Sigmoid colon (tissue), 7 donors: ENCODE measurements around the gene DPF1. TPM values are rescaled to one million over a fixed set of nuclear protein-coding genes. Genes with fewer than 3 reads are reported as not detected.
"Not testable (repeated sequence)": the region's sequence is repeated elsewhere in the genome, so short reads cannot be mapped to it uniquely, and the experiment has no call there.

Source experiments
- DNase-seq: peaks from one replicate; pipeline ENCODE4 v3.0.0-alpha.2; 2019
- H3K27ac ChIP-seq, 4 donors: fragments of 200-600 bp; sonication (generic); one replicate each; pipeline ENCODE4 v1.5.1; 2016 to 2019; ENCODE audit warnings: mild to moderate bottlenecking in 1 of 4
- H3K27me3 ChIP-seq, 3 donors: fragments of 200-600 bp; sonication (generic); one replicate each; pipeline ENCODE4 v1.5.1; 2019; ENCODE audit warnings: mild to moderate bottlenecking in 1 of 3
- H3K36me3 ChIP-seq, 4 donors: fragments of 200-600 bp; sonication (generic); one replicate each; pipeline ENCODE4 v1.5.1; 2016 to 2019
- H3K4me1 ChIP-seq, 4 donors: fragments of 200-600 bp; sonication (generic); one replicate each; pipeline ENCODE4 v1.5.1; 2017 to 2019
- H3K4me3 ChIP-seq, 4 donors: fragments of 200-600 bp; sonication (generic); one replicate each; pipeline ENCODE4 v1.5.1; 2017 to 2019; ENCODE audit warnings: mild to moderate bottlenecking in 2 of 4, moderate library complexity in 1 of 4
- H3K9me3 ChIP-seq, 4 donors: fragments of 200-600 bp in 3 of 4; sonication (generic) in 3 of 4; one replicate each; pipeline versions ENCODE4 v1.5.1 to v1.6.1; 2013 to 2019
- CTCF ChIP-seq, 4 experiments: fragments of 450-650 bp in 3 of 4; fragments of 200-600 bp in 1 of 4; IDR thresholded peaks; one replicate each; pipeline ENCODE4 v1.5.1; 2016 to 2019; ENCODE audit warnings: antibody characterized with exemption in 4 of 4, mild to moderate bottlenecking in 3 of 4, moderate library complexity in 2 of 4
- EP300 ChIP-seq, 4 donors: sonication (generic); formaldehyde crosslinking; IDR thresholded peaks; one replicate each; pipeline ENCODE4 v1.6.1; 2017; ENCODE audit warnings: antibody characterized with exemption in 4 of 4
- POLR2A ChIP-seq, 2 donors: fragments of 450-650 bp; IDR thresholded peaks; one replicate each; pipeline ENCODE4 v1.6.1; 2016; ENCODE audit warnings: antibody characterized with exemption in 2 of 2, mild to moderate bottlenecking in 2 of 2, moderate library complexity in 2 of 2
- POLR2AphosphoS5 ChIP-seq, 4 donors: sonication (generic); formaldehyde crosslinking; IDR thresholded peaks; one replicate each; pipeline ENCODE4 v1.6.1; 2017; ENCODE audit warnings: antibody characterized with exemption in 4 of 4
- WGBS, 2 donors: extraction: QIAGEN DNeasy Blood & Tissue Kit; methylation state at CpG; one replicate each; pipeline ENCODE4 v1.1.7; 2013; 5-methylcytosine and 5-hydroxymethylcytosine counted together
- intact Hi-C: fragments of 100-400 bp; cut with DNase I; formaldehyde crosslinking; loops from one replicate; pipeline ENCODE4 v1.15.1; 2023
- polyA plus RNA-seq, 3 donors: library from polyadenylated mRNA; stranded (reverse); fragments of 200-250 nt; gene quantifications; one replicate each; pipeline ENCODE4 v1.2.3, GENCODE V29; 2013
- total RNA-seq, 4 donors: library from RNA; depleted of rRNA; stranded (reverse); fragments of >200 nt; gene quantifications; one replicate each; pipeline ENCODE4 v1.1.0, GENCODE V29; 2016
- donor health status: healthy with polysubstance abuse.
- donor health status: Bipolar disorder and iron deficiency.
- donor health status: healthy.

DPF1 gene
- total and polyA plus RNA-seq, 7 donors = 0.12 to 1.4 TPM; not detected in 5

- no peak for DNase-seq
- no peaks in the 10 kb centered on the region for H3K9me3 ChIP-seq
- H3K4me1 ChIP-seq = peaks cover 0 to 26% (median 15%) of the 10 kb centered on the region in 4 donors
- H3K27ac ChIP-seq = peak within 1 kb of the TSS; percentile 61 to 71 (median 68)
- WGBS, 2 donors = 2 to 3% methylated on average over 78 of the region's 78 CpGs
- no peaks in the 10 kb centered on the region for H3K36me3 ChIP-seq
- no peaks in the 10 kb centered on the region for H3K27me3 ChIP-seq
- intact Hi-C loops = no loop called here
- H3K4me3 ChIP-seq = peak within 1 kb of the TSS; percentile 35 to 60 (median 50)
- TF ChIP-seq EP300 (IDR thresholded peaks at IDR 0.05) (no peak), POLR2A (IDR thresholded peaks at IDR 0.05) (peak in 1 of 2 donors; percentile 82), POLR2AphosphoS5 (IDR thresholded peaks at IDR 0.05) (peak in 1 of 4 donors; percentile 72)
Observed at GRCh38 chr19:38264486-38265212, 40.6 kb upstream of the DPF1 start, which contains the start of gene SPINT2. Gene SPINT2, plus strand, starts transcription at chr19:38264573. Its CDS starts 320 bp downstream, at chr19:38264893.

DNA sequence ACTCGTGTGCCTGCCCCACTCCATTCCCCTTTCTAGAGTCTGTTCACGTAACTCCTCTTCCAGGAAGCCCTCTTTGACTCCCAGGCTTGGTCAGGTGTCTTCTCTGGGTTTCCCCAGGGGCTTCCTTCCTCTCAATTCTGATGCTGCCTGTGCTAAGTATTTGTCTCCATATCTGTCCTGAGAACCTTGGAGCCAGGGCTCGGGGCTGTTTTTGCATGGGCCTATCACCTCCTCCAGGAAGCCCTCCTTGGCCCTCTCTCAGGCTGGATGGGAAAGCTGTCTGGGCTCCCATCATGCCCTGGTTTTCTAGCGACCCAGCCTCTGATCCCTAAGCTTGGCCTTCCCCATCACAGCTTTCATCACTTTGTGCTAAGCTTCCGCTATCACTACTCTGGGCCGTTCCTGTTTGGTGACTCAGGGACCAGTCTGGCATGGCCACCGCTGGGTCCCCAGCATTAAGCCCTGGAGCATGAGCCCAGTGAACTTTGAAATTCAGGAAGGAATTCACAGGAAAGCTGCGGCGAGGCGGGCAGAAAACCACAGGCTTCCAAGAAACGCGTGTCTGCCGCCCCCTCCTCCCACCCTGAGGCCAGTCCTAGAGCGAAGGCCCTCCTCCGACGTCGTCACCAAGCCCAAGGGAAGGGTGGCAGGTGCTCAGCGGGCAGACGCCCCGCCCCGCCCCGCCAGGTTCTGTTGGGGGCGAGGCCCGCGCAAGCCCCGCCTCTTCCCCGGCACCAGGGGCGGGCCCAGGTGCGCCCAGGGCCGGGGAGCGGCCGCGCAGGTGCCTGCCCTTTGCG is 39.9 kb upstream of the DPF1 start:
- no peaks in the 10 kb centered on the region for H3K9me3 ChIP-seq
- intact Hi-C loops = no loop called here
- H3K4me1 ChIP-seq = peaks cover 0 to 26% (median 15%) of the 10 kb centered on the region in 4 donors
- no peaks in the 10 kb centered on the region for H3K27me3 ChIP-seq
- TF ChIP-seq CTCF (IDR thresholded peaks at IDR 0.05) = no peak
- no peak for TF ChIP-seq POLR2AphosphoS5 (IDR thresholded peaks at IDR 0.05)
- WGBS, 2 donors = 7% methylated on average over 34 of the region's 34 CpGs
- H3K36me3 ChIP-seq = no peaks in the 10 kb centered on the region
- peak overlapping the region; percentile 35 to 60 (median 50) for H3K4me3 ChIP-seq
- H3K27ac ChIP-seq = peak overlapping the region; percentile 61 to 71 (median 68)
- DNase-seq = no peak

DNA sequence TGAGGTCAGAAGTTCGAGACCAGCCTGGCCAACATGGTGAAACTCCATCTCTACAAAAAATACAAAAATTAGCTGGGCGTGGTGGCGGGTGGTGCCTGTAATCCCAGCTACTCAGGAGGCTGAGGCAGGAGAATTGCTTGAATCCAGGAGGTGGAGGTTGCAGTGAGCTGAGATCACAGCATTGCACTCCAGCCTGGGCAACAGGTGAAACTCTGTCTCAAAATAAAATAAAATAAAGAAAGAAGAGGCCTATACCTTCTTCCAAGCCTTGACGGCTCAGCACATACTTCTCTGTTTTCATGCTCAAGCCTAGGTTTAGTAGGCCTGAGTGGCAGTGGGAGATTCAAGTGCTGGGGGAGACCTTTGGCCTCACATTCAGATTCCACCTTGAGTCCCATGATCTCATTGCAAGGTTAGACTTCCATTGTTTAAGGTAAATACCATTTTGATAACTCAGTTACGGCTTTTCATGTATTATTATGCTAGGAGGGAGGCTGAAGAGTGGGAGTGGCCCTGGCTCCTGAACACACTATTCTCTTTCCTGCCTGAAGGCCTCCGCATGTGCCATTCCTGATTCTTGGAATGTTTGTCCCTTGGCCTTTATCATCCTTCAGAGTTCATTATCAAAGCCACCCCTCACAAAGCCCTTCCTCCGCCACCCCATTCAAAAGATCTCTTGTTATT is 38.7 kb upstream of the DPF1 start:
- no peak for TF ChIP-seq POLR2AphosphoS5 (IDR thresholded peaks at IDR 0.05)
- no peak for TF ChIP-seq EP300 (IDR thresholded peaks at IDR 0.05)
- no peak for TF ChIP-seq CTCF (IDR thresholded peaks at IDR 0.05)
- TF ChIP-seq POLR2A (IDR thresholded peaks at IDR 0.05) = no peak
- no peak overlapping the region for H3K4me3 ChIP-seq
- no peak overlapping the region for H3K27ac ChIP-seq
- intact Hi-C loops = no loop called here
- peaks cover 0 to 21% (median 15%) of the 10 kb centered on the region in 4 donors for H3K4me1 ChIP-seq
- 59 to 85% methylated on average over 7 of the region's 7 CpGs for WGBS, 2 donors
- no peaks in the 10 kb centered on the region for H3K27me3 ChIP-seq
- DNase-seq = no peak
- no peaks in the 10 kb centered on the region for H3K9me3 ChIP-seq
- H3K36me3 ChIP-seq = no peaks in the 10 kb centered on the region

- H3K4me3 ChIP-seq, intact Hi-C loops, H3K27ac ChIP-seq, H3K27me3 ChIP-seq, DNase-seq, H3K9me3 ChIP-seq, H3K36me3 ChIP-seq: not testable (repeated sequence)
- 92 to 93% methylated on average over 12 of the region's 12 CpGs for WGBS, 2 donors
- H3K4me1 ChIP-seq = peaks cover 0 to 18% (median 14%) of the 10 kb centered on the region in 4 donors
Observed at GRCh38 chr19:38261942-38262341, 37.9 kb upstream of the DPF1 start.

- Histone ChIP-seq H3K4me1 (peaks cover 0 to 57% (median 40%) of the 10 kb centered on the region in 4 donors), H3K9me3 (no peaks in the 10 kb centered on the region), H3K4me3 (peak overlapping the region; percentile 60 to 86 (median 67)), H3K27me3 (no peaks in the 10 kb centered on the region), H3K36me3 (no peaks in the 10 kb centered on the region), H3K27ac (peak overlapping the region; percentile 90 to 94 (median 92))
- 51 to 59% methylated on average over 17 of the region's 17 CpGs for WGBS, 2 donors
- DNase-seq = no peak
- no peak for TF ChIP-seq EP300 (IDR thresholded peaks at IDR 0.05)
- no peak for TF ChIP-seq CTCF (IDR thresholded peaks at IDR 0.05)
- TF ChIP-seq POLR2A (IDR thresholded peaks at IDR 0.05) = no peak
- peak in 2 of 4 donors; percentile 8 to 32 for TF ChIP-seq POLR2AphosphoS5 (IDR thresholded peaks at IDR 0.05)
- intact Hi-C loops = no loop called here
Observed at GRCh38 chr19:38255383-38256014, 31.5 kb upstream of the DPF1 start.
